HEK293 (cell line): ENCODE results near the gene SEC62.

Experiments used
- CTCF ChIA-PET: fragments of 350-600 bp; formaldehyde crosslinking; extraction: SDS; loops from one replicate; lab custom pipeline; 2021; ENCODE audit warnings: antibody characterized with exemption; lab: Yijun Ruan, JAX
- POLR2A ChIA-PET: fragments of 300-600 bp; formaldehyde crosslinking; extraction: SDS; loops from one replicate; lab custom pipeline; 2020; ENCODE audit warnings: antibody characterized with exemption, inconsistent platforms; lab: Yijun Ruan, JAX
- H3K27ac ChIP-seq: fragments of 200-500 bp; sonication (Bioruptor generic); 2 replicates; pipeline ENCODE4 v1.5.1; 2014; ENCODE audit warnings: low read depth, low read length, control low read depth, inconsistent platforms; ENCODE audit errors: extremely low read depth
- H3K36me3 ChIP-seq, 2 experiments: fragments of 200-500 bp in 1 of 2; sonication (Bioruptor generic) in 1 of 2; 1 replicate in 1 of 2; 2 replicates in 1 of 2; pipeline ENCODE4 v1.5.1; 2014 to 2017; ENCODE audit warnings: inconsistent platforms in 2 of 2, low read length in 2 of 2; ENCODE audit not compliant: control insufficient read depth in 2 of 2, insufficient read depth in 1 of 2
- H3K4me1 ChIP-seq: fragments of 200-500 bp; sonication (Bioruptor generic); 2 replicates; pipeline ENCODE4 v1.5.1; 2014; ENCODE audit warnings: mild to moderate bottlenecking, low read length, inconsistent platforms; ENCODE audit not compliant: control insufficient read depth, insufficient read depth
- H3K4me3 ChIP-seq: 2 replicates; pipeline ENCODE4 v1.5.1; 2011; ENCODE audit warnings: low read depth, mild to moderate bottlenecking, control low read depth, low read length, moderate library complexity
- H3K9me3 ChIP-seq: fragments of 200-500 bp; sonication (Bioruptor generic); 2 replicates; pipeline ENCODE4 v1.5.1; 2014; ENCODE audit warnings: low read depth, low read length, inconsistent platforms; ENCODE audit not compliant: control insufficient read depth, insufficient read depth
- PRDM1 ChIP-seq: fragments of 450-650 bp; formaldehyde crosslinking; IDR thresholded peaks from 2 replicates; pipeline ENCODE4; 2016; ENCODE audit warnings: missing biosample characterization, missing genetic modification characterization
- PRDM10 ChIP-seq: fragments of 450-650 bp; formaldehyde crosslinking; IDR thresholded peaks from 2 replicates; pipeline ENCODE4 v1.5.1; 2016; ENCODE audit warnings: missing biosample characterization, missing genetic modification characterization
- YY1 ChIP-seq: fragments of 450-650 bp; formaldehyde crosslinking; IDR thresholded peaks from 2 replicates; pipeline ENCODE4 v1.5.1; 2018; ENCODE audit warnings: missing biosample characterization, missing genetic modification characterization
- ZNF16 ChIP-seq: fragments of 450-650 bp; formaldehyde crosslinking; IDR thresholded peaks from 2 replicates; pipeline ENCODE4 v1.5.1; 2016; ENCODE audit warnings: low read depth, missing biosample characterization, missing genetic modification characterization
- ZNF175 ChIP-seq: fragments of 450-650 bp; formaldehyde crosslinking; IDR thresholded peaks from 2 replicates; pipeline ENCODE4 v1.5.1; 2016; ENCODE audit warnings: missing biosample characterization, missing genetic modification characterization
- ZNF23 ChIP-seq: fragments of 450-650 bp; formaldehyde crosslinking; IDR thresholded peaks from 2 replicates; pipeline ENCODE4 v1.5.1; 2016; ENCODE audit warnings: missing biosample characterization, missing genetic modification characterization, borderline replicate concordance
- ZNF24 ChIP-seq: fragments of 450-650 bp; formaldehyde crosslinking; IDR thresholded peaks from 2 replicates; pipeline ENCODE4 v1.5.1; 2016; ENCODE audit warnings: missing biosample characterization, missing genetic modification characterization
- ZNF26 ChIP-seq: fragments of 450-650 bp; formaldehyde crosslinking; IDR thresholded peaks from 2 replicates; pipeline ENCODE4 v1.5.1; 2016; ENCODE audit warnings: missing biosample characterization, missing genetic modification characterization
- ZNF274 ChIP-seq, 2 experiments: fragments of 200-500 bp in 1 of 2; fragments of 450-650 bp in 1 of 2; sonication (Bioruptor generic) in 1 of 2; formaldehyde crosslinking in 1 of 2; IDR thresholded peaks; 2 replicates each; pipeline versions ENCODE4 v1.5.1 to v1.6.1; 2014 to 2016; ENCODE audit warnings: borderline replicate concordance in 1 of 2, inconsistent platforms in 1 of 2, low read length in 1 of 2, missing biosample characterization in 1 of 2, missing genetic modification characterization in 1 of 2
- ZNF311 ChIP-seq: fragments of 450-650 bp; formaldehyde crosslinking; IDR thresholded peaks from 2 replicates; pipeline ENCODE4 v1.5.1; 2017; ENCODE audit warnings: missing biosample characterization, missing genetic modification characterization, borderline replicate concordance
- ZNF350 ChIP-seq: fragments of 450-650 bp; formaldehyde crosslinking; IDR thresholded peaks from 2 replicates; pipeline ENCODE4 v1.5.0; 2017; ENCODE audit warnings: missing biosample characterization, mild to moderate bottlenecking, missing genetic modification characterization
- ZNF416 ChIP-seq: fragments of 450-650 bp; formaldehyde crosslinking; IDR thresholded peaks from 2 replicates; pipeline ENCODE4 v1.5.1; 2016; ENCODE audit warnings: missing biosample characterization, missing genetic modification characterization
- ZNF423 ChIP-seq: fragments of 450-650 bp; formaldehyde crosslinking; IDR thresholded peaks from 2 replicates; pipeline ENCODE4 v1.5.1; 2016; ENCODE audit warnings: missing biosample characterization, missing genetic modification characterization
- ZNF48 ChIP-seq: fragments of 450-650 bp; formaldehyde crosslinking; IDR thresholded peaks from 2 replicates; pipeline ENCODE4 v1.5.1; 2016; ENCODE audit warnings: missing biosample characterization, missing genetic modification characterization
- ZNF501 ChIP-seq: fragments of 450-650 bp; formaldehyde crosslinking; IDR thresholded peaks from 2 replicates; pipeline ENCODE4 v1.5.1; 2016; ENCODE audit warnings: missing biosample characterization, missing genetic modification characterization
- ZNF555 ChIP-seq: fragments of 450-650 bp; formaldehyde crosslinking; conservative IDR thresholded peaks from 2 replicates; pipeline ENCODE4 v1.5.1; 2017; ENCODE audit warnings: missing biosample characterization, mild to moderate bottlenecking, missing genetic modification characterization, inconsistent platforms
- ZNF596 ChIP-seq: fragments of 450-650 bp; IDR thresholded peaks from 2 replicates; pipeline ENCODE4 v1.5.0; 2018; ENCODE audit warnings: missing biosample characterization, mild to moderate bottlenecking, missing genetic modification characterization, moderate library complexity
- ZNF600 ChIP-seq: fragments of 450-650 bp; formaldehyde crosslinking; IDR thresholded peaks from 2 replicates; pipeline ENCODE4 v1.5.1; 2016; ENCODE audit warnings: missing biosample characterization, missing genetic modification characterization
- ZNF664 ChIP-seq: fragments of 450-650 bp; formaldehyde crosslinking; IDR thresholded peaks from 2 replicates; pipeline ENCODE4 v1.5.1; 2016; ENCODE audit warnings: missing biosample characterization, missing genetic modification characterization
- ZNF677 ChIP-seq: fragments of 450-650 bp; IDR thresholded peaks from 2 replicates; pipeline ENCODE4 v1.5.0; 2018; ENCODE audit warnings: missing biosample characterization, mild to moderate bottlenecking, missing genetic modification characterization, moderate library complexity
- ZNF692 ChIP-seq: fragments of 450-650 bp; formaldehyde crosslinking; IDR thresholded peaks from 2 replicates; pipeline ENCODE4 v1.5.1; 2016; ENCODE audit warnings: missing biosample characterization, missing genetic modification characterization
- ZNF791 ChIP-seq: fragments of 450-650 bp; formaldehyde crosslinking; IDR thresholded peaks from 2 replicates; pipeline ENCODE4 v1.5.1; 2016; ENCODE audit warnings: missing biosample characterization, missing genetic modification characterization
- ZSCAN18 ChIP-seq: fragments of 450-650 bp; formaldehyde crosslinking; IDR thresholded peaks from 2 replicates; pipeline ENCODE4 v1.5.1; 2016; ENCODE audit warnings: missing biosample characterization, missing genetic modification characterization
- ZSCAN30 ChIP-seq: fragments of 450-650 bp; IDR thresholded peaks from 2 replicates; pipeline ENCODE4 v1.5.1; 2018; ENCODE audit warnings: missing biosample characterization, mild to moderate bottlenecking, missing genetic modification characterization, moderate library complexity
- ZSCAN4 ChIP-seq: fragments of 450-650 bp; formaldehyde crosslinking; IDR thresholded peaks from 2 replicates; pipeline ENCODE4 v1.5.1; 2017; ENCODE audit warnings: missing biosample characterization, missing genetic modification characterization

SEC62 gene

GRCh38 chr3:170044795-170045244, 78.2 kb downstream of the SEC62 start:
- Histone ChIP-seq H3K27ac (no peak overlapping the region), H3K4me1 (peaks cover 3% of the 10 kb centered on the region; the same call in 1 of the 2 replicates), H3K36me3 (no peaks in the 10 kb centered on the region), H3K9me3 (no peaks in the 10 kb centered on the region), H3K4me3 (no peak overlapping the region)
- ChIA-PET POLR2A (no interaction called here), CTCF (interaction anchor here (0.5 kb wide), 2 partner anchors 183 to 870 kb away, joined by 3 read pairs; no protein-coding TSS in a partner anchor)
- TF ChIP-seq ZNF664 (tag by site-specific recombination) = no peak
- TF ChIP-seq ZNF423 (tag by site-specific recombination) = no peak
- no peak for TF ChIP-seq ZNF350 (tag by site-specific recombination)
- no peak for TF ChIP-seq ZSCAN30 (tag by site-specific recombination)
- TF ChIP-seq ZNF677 (tag by site-specific recombination) = no peak
- TF ChIP-seq ZNF26 (tag by site-specific recombination) = no peak
- TF ChIP-seq ZNF692 = no peak
- no peak for TF ChIP-seq ZNF23 (tag by site-specific recombination)
- no peak for TF ChIP-seq ZNF48 (tag by site-specific recombination)
- no peak for TF ChIP-seq ZNF311 (tag by site-specific recombination)
- TF ChIP-seq PRDM1 = no peak

GRCh38 chr3:170046269-170047132, 79.9 kb downstream of the SEC62 start:
- H3K4me1 ChIP-seq = peaks cover 3% of the 10 kb centered on the region; the same call in 1 of the 2 replicates
- POLR2A ChIA-PET = no interaction called here
- CTCF ChIA-PET = no interaction called here
- no peak overlapping the region for H3K4me3 ChIP-seq
- no peaks in the 10 kb centered on the region for H3K9me3 ChIP-seq
- no peak overlapping the region for H3K27ac ChIP-seq
- H3K36me3 ChIP-seq = no peaks in the 10 kb centered on the region
- TF ChIP-seq ZSCAN4 (tag by site-specific recombination) (no peak), ZNF16 (no peak), ZNF311 (tag by site-specific recombination) (no peak), PRDM10 (tag by site-specific recombination) (no peak), ZNF596 (tag by site-specific recombination) (no peak), YY1 (no peak), ZNF274 (IDR thresholded peaks at IDR 0.05; ENCODE audit: low read length) (no peak), ZNF274 (tag by site-specific recombination; IDR thresholded peaks at IDR 0.05; ENCODE audit: borderline replicate concordance) (no peak), ZNF600 (tag by site-specific recombination) (no peak), ZNF416 (no peak), ZNF791 (tag by site-specific recombination) (no peak), ZNF175 (no peak), ZNF501 (tag by site-specific recombination) (no peak), ZNF24 (tag by site-specific recombination) (no peak), ZNF555 (tag by site-specific recombination) (no peak), ZSCAN18 (tag by site-specific recombination) (no peak)
